B cell (primary cell): ENCODE measurements around the gene ZNF91. TPM values are rescaled to one million over a fixed set of nuclear protein-coding genes. Genes with fewer than 3 reads are reported as not detected.

ENCODE experiments used
- ATAC-seq: fragments of 200-7000 bp; cut with Tn5 transposase; one replicate; pipeline ENCODE4 v1.10.0; 2021; ENCODE audit warnings: low read depth, mild to moderate bottlenecking, moderate number of reproducible peaks, moderate library complexity
- CTCF ChIA-PET: fragments of 350-600 bp; sonication (Branson Sonifier 250); formaldehyde crosslinking; loops from one replicate; lab custom pipeline; 2021; ENCODE audit warnings: antibody characterized with exemption, inconsistent platforms; lab: Charles Lee
- POLR2A ChIA-PET: fragments of 350-600 bp; sonication (Branson Sonifier 250); formaldehyde crosslinking; loops from one replicate; lab custom pipeline; 2021; ENCODE audit warnings: antibody characterized with exemption; lab: Charles Lee
- DNase-seq: peaks from one replicate; pipeline ENCODE4 v3.0.0; 2013
- H2AFZ ChIP-seq: 2 replicates; pipeline ENCODE4 v1.6.1; 2012; ENCODE audit warnings: mild to moderate bottlenecking, low read depth, low read length; ENCODE audit not compliant: insufficient read depth, poor library complexity, severe bottlenecking
- H3K27ac ChIP-seq, 2 donors: 1 replicate in 1 of 2; 2 replicates in 1 of 2; pipeline ENCODE4 v1.5.1; 2012 to 2013; ENCODE audit warnings: low read length in 2 of 2, mild to moderate bottlenecking in 2 of 2, moderate library complexity in 1 of 2
- H3K27me3 ChIP-seq, 4 experiments: fragments of 200-600 bp in 1 of 4; sonication (generic) in 1 of 4; replicated peaks in 1 of 4; 1 replicate in 2 of 4; 2 replicates in 2 of 4; pipeline versions ENCODE4 v1.6.1 to v1.7.0; 2013 to 2016; ENCODE audit warnings: low read length in 3 of 4, mild to moderate bottlenecking in 2 of 4, mixed read lengths in 1 of 4, moderate library complexity in 1 of 4; ENCODE audit not compliant: insufficient read depth in 4 of 4, control insufficient read depth in 3 of 4; ENCODE audit errors: control extremely low read depth in 1 of 4
- H3K36me3 ChIP-seq, 2 experiments: replicated peaks in 1 of 2; 1 replicate in 1 of 2; 2 replicates in 1 of 2; pipeline versions ENCODE4 v1.6.1 to v1.7.1; 2013; ENCODE audit warnings: low read length in 1 of 2; ENCODE audit not compliant: insufficient read depth in 2 of 2, control insufficient read depth in 1 of 2; ENCODE audit errors: control extremely low read depth in 1 of 2, extremely low read depth in 1 of 2
- H3K4me1 ChIP-seq, 2 donors: fragments of 200-600 bp in 1 of 2; sonication (generic) in 1 of 2; 1 replicate in 1 of 2; 2 replicates in 1 of 2; pipeline versions ENCODE4 v1.5.1 to v1.6.1; 2013 to 2017; ENCODE audit warnings: low read length in 2 of 2; ENCODE audit not compliant: control insufficient read depth in 2 of 2, insufficient read depth in 2 of 2
- H3K4me2 ChIP-seq: replicated peaks from 2 replicates; pipeline ENCODE3; 2012; ENCODE audit warnings: mild to moderate bottlenecking, low read depth, low read length; ENCODE audit not compliant: poor library complexity, severe bottlenecking
- H3K4me3 ChIP-seq, 5 experiments: fragments of 200-600 bp in 1 of 5; sonication (generic) in 1 of 5; 1 replicate in 3 of 5; 2 replicates in 2 of 5; pipeline versions ENCODE4 v1.5.1 to v1.7.0; 2011 to 2016; ENCODE audit warnings: low read length in 4 of 5, mild to moderate bottlenecking in 4 of 5, low read depth in 2 of 5, control low read depth in 1 of 5, moderate library complexity in 1 of 5; ENCODE audit not compliant: insufficient read depth in 1 of 5; ENCODE audit errors: control extremely low read depth in 1 of 5, extremely low read depth in 1 of 5
- H3K79me2 ChIP-seq: fragments of 200-600 bp; sonication (generic); one replicate; pipeline ENCODE4 v1.6.0; 2016; ENCODE audit warnings: low read length; ENCODE audit not compliant: control insufficient read depth, insufficient read depth
- H3K9ac ChIP-seq: fragments of 200-600 bp; sonication (generic); 2 replicates; pipeline ENCODE4 v1.6.1; 2017; ENCODE audit warnings: mild to moderate bottlenecking, low read length, moderate library complexity
- H3K9me3 ChIP-seq, 3 donors: one replicate each; pipeline versions ENCODE4 v1.6.1 to v1.7.1; 2013; ENCODE audit warnings: low read length in 2 of 3; ENCODE audit not compliant: control insufficient read depth in 2 of 3, insufficient read depth in 1 of 3; ENCODE audit errors: control extremely low read depth in 1 of 3
- H4K20me1 ChIP-seq: 2 replicates; pipeline ENCODE4 v1.6.0; 2012; ENCODE audit warnings: mild to moderate bottlenecking, low read length; ENCODE audit not compliant: insufficient read depth, control insufficient read depth, poor library complexity, severe bottlenecking
- H3K27ac Mint-ChIP-seq: one replicate; pipeline ENCODE4 v1.8.0; 2021; ENCODE audit warnings: mixed read lengths
- H3K27me3 Mint-ChIP-seq: one replicate; pipeline ENCODE4 v1.8.0; 2021; ENCODE audit warnings: mixed read lengths
- H3K4me1 Mint-ChIP-seq: one replicate; pipeline ENCODE4 v1.8.0; 2021; ENCODE audit warnings: mixed read lengths
- H3K4me3 Mint-ChIP-seq: one replicate; pipeline ENCODE4 v1.8.0; 2021; ENCODE audit warnings: mixed read lengths
- H3K9me3 Mint-ChIP-seq: one replicate; pipeline ENCODE4 v1.8.0; 2022; ENCODE audit warnings: mixed read lengths; ENCODE audit not compliant: insufficient read depth
- CTCF ChIP-seq: fragments of 200-600 bp; IDR thresholded peaks from one replicate; pipeline ENCODE4 v1.8.0; 2022; ENCODE audit warnings: antibody characterized with exemption, mild to moderate bottlenecking
- EZH2 ChIP-seq: IDR thresholded peaks from 2 replicates; pipeline ENCODE4 v1.6.1; 2012; ENCODE audit warnings: borderline replicate concordance, low read depth, mild to moderate bottlenecking, moderate library complexity, low read length; ENCODE audit not compliant: insufficient read depth, poor library complexity, severe bottlenecking
- WGBS: methylation state at CpG from one replicate; pipeline ENCODE4 v1.1.5; 2013; ENCODE audit warnings: missing lambda C conversion rate; ENCODE audit not compliant: insufficient coverage; 5-methylcytosine and 5-hydroxymethylcytosine counted together
- intact Hi-C: fragments of 100-400 bp; cut with micrococcal nuclease; formaldehyde crosslinking; loops from one replicate; pipeline ENCODE4 v1.10.0; 2022
- polyA plus RNA-seq: library from polyadenylated mRNA; depleted of rRNA; stranded (reverse); fragments of >200 nt; gene quantifications from 2 replicates; pipeline ENCODE4 v1.2.3, GENCODE V29; 2012
- total RNA-seq, 2 donors: library from RNA; stranded (reverse); fragments of 120-200 nt in 1 of 2; gene quantifications; 1 replicate in 1 of 2; 2 replicates in 1 of 2; pipeline versions ENCODE4 v1.2.3 to v1.2.4, GENCODE V29; 2013 to 2022

The ZNF91 gene
- total and polyA plus RNA-seq, 2 donors (not counting 1 experiment from before 2014, with no cell fraction given): 17.9 to 79.6 TPM

GRCh38 chr19:23403581-23404324, 8.5 kb upstream of the ZNF91 start:
- Histone ChIP-seq H3K27ac (no peak overlapping the region), H3K4me1 (no peaks in the 10 kb centered on the region), H3K4me3 (no peak overlapping the region), H3K79me2 (no peaks in the 10 kb centered on the region), H3K4me2 (no peak overlapping the region), H3K9ac (no peak overlapping the region), H2AFZ (no peak overlapping the region), H4K20me1 (no peaks in the 10 kb centered on the region), H3K36me3 (no peaks in the 10 kb centered on the region), H3K27me3 (no peaks in the 10 kb centered on the region), H3K9me3 (peaks cover 0 to 6% (median 1%) of the 10 kb centered on the region in 3 donors)
- no peak for ATAC-seq
- no peak for TF ChIP-seq EZH2
- TF ChIP-seq CTCF: no peak
- H3K4me3 Mint-ChIP-seq: no peak overlapping the region
- 92% methylated on average over 4 of the region's 4 CpGs for WGBS
- ChIA-PET CTCF (no interaction called here), POLR2A (no interaction called here)
- no peaks in the 10 kb centered on the region for H3K27me3 Mint-ChIP-seq
- H3K4me1 Mint-ChIP-seq: no peaks in the 10 kb centered on the region
- intact Hi-C loops: no loop called here
- no peaks in the 10 kb centered on the region for H3K9me3 Mint-ChIP-seq
- DNase-seq: no peak
- no peak overlapping the region for H3K27ac Mint-ChIP-seq

- Mint-ChIP-seq H3K4me1 (no peaks in the 10 kb centered on the region), H3K9me3 (no peaks in the 10 kb centered on the region), H3K27me3 (no peaks in the 10 kb centered on the region), H3K27ac (no peak overlapping the region), H3K4me3 (no peak overlapping the region)
- Histone ChIP-seq H3K4me1 (no peaks in the 10 kb centered on the region), H3K9me3 (peaks cover 0 to 6% (median 1%) of the 10 kb centered on the region in 3 donors), H3K27ac (no peak overlapping the region), H3K27me3 (no peaks in the 10 kb centered on the region), H3K4me2 (no peak overlapping the region), H3K36me3 (no peaks in the 10 kb centered on the region), H3K9ac (no peak overlapping the region), H3K79me2 (no peaks in the 10 kb centered on the region), H2AFZ (no peak overlapping the region), H4K20me1 (no peaks in the 10 kb centered on the region), H3K4me3 (no peak overlapping the region)
- intact Hi-C loops: no loop called here
- DNase-seq (no peak), ATAC-seq (no peak)
- ChIA-PET POLR2A (no interaction called here), CTCF (no interaction called here)
- TF ChIP-seq EZH2 (no peak), CTCF (no peak)
- 100% methylated on average over 2 of the region's 3 CpGs for WGBS
These were observed 7.8 kb upstream of the ZNF91 start for GRCh38 chr19:23403052-23403451.
